ENCODE results near the gene ATP4B. TPM values are rescaled to one million over a fixed set of nuclear protein-coding genes. Genes with fewer than 3 reads are reported as not detected.

Gene ATP4B
- total RNA-seq, 4 donors from 2014 or later = not detected

DNA sequence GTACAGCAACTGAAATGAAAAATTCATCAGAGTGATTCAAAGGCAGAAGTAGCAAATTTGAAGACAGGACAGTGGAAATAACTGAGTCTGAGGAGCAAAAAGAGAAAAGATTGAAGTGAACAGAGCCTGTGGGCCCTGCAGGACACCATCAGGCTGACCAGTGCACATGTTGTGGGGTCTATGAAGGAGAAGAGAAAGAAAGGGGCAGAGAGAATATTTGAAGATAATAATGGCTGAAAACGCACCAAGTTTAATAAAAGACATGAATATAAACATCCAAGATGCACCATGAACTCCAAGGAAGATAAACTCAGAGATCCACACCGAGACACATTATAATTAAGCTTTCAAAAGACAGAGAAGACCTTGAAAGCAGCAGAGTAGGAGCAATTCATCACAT is 15.4 kb downstream of the ATP4B start:
- Histone ChIP-seq H3K36me3 (peaks cover 8 to 52% (median 14%) of the 10 kb centered on the region in 3 donors), H3K4me3 (no peak overlapping the region), H3K9me3 (peaks cover 0 to 4% (median 0%) of the 10 kb centered on the region in 3 donors), H3K4me1 (peaks cover 6 to 27% (median 8%) of the 10 kb centered on the region in 3 donors), H3K27me3 (no peaks in the 10 kb centered on the region), H3K27ac (no peak overlapping the region)
- no peak for DNase-seq
- intact Hi-C loops (cut with DNase I) = no loop called here
- TF ChIP-seq POLR2A (IDR thresholded peaks at IDR 0.05) = no peak
- TF ChIP-seq, protein P1, sequence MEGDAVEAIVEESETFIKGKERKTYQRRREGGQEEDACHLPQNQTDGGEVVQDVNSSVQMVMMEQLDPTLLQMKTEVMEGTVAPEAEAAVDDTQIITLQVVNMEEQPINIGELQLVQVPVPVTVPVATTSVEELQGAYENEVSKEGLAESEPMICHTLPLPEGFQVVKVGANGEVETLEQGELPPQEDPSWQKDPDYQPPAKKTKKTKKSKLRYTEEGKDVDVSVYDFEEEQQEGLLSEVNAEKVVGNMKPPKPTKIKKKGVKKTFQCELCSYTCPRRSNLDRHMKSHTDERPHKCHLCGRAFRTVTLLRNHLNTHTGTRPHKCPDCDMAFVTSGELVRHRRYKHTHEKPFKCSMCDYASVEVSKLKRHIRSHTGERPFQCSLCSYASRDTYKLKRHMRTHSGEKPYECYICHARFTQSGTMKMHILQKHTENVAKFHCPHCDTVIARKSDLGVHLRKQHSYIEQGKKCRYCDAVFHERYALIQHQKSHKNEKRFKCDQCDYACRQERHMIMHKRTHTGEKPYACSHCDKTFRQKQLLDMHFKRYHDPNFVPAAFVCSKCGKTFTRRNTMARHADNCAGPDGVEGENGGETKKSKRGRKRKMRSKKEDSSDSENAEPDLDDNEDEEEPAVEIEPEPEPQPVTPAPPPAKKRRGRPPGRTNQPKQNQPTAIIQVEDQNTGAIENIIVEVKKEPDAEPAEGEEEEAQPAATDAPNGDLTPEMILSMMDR (IDR thresholded peaks at IDR 0.05) = no peak
- 93 to 95% methylated on average over 2 of the region's 2 CpGs for WGBS, 2 donors

DNA sequence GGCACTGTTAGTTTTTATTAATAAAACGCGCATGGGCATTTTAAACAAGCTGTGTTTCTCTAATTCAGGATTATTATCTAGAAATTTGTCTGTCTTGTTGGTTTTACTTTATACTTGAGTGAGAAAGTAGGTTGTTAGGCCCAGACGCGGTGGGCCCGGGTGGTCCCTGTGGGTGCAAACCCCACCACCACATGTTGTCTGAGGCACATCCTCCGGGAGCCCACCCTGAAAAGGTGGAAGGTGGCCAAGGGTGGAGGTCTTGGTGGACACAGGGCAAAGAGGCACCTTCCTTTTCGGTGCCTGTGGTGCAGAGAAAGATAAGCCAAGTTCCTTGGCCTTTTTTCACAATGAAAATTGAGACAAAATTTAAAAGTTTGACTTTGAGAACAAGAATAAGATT is 16.6 kb downstream of the ATP4B start:
- Histone ChIP-seq H3K27me3 (no peaks in the 10 kb centered on the region), H3K27ac (no peak overlapping the region), H3K36me3 (peaks cover 15 to 64% (median 25%) of the 10 kb centered on the region in 3 donors), H3K4me1 (peaks cover 0 to 16% (median 0%) of the 10 kb centered on the region in 3 donors), H3K4me3 (no peak overlapping the region), H3K9me3 (peaks cover 0 to 4% (median 0%) of the 10 kb centered on the region in 3 donors)
- 85 to 96% methylated on average over 7 of the region's 7 CpGs for WGBS, 2 donors
- intact Hi-C loops (cut with DNase I) = no loop called here
- no peak for TF ChIP-seq POLR2A (IDR thresholded peaks at IDR 0.05)
- TF ChIP-seq, protein P1 (IDR thresholded peaks at IDR 0.05) = no peak
- no peak for DNase-seq

DNA sequence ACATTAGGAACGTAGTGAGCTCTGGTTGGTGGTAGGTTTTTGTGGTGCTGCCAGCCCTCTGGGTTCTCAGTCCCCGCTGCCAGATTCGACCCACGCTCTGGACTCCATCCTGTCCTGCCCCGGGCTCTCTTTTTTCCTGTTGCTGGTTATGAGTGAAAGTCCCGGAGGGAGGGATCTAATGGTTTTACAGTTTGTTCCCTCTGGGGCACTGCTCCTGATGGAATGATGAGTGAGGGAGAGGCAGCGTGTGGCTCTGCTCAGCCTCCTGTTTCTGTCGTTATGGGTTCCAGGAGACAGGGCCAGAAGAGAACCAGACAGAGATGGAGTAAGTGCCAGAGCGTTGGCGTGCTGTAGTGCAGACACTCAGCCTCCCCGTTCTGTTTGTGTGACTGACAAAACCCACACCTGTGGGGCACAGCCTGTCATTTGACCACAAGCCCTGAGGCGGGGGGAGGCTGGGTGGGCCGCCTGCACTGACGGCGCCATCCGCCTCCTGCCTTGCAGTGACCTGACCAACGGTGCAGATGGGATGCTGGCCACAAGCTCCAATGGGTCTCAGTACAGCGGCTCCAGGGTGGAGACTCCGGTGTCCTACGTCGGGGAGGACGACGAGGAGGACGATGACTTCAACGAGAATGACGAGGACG is 18.3 kb downstream of the ATP4B start:
- TF ChIP-seq POLR2A (IDR thresholded peaks at IDR 0.05) = no peak
- TF ChIP-seq, protein P1 (IDR thresholded peaks at IDR 0.05) = no peak
- Histone ChIP-seq H3K4me1 (no peaks in the 10 kb centered on the region), H3K27ac (no peak overlapping the region), H3K36me3 (peaks cover 30 to 81% (median 35%) of the 10 kb centered on the region in 3 donors), H3K9me3 (peaks cover 0 to 4% (median 0%) of the 10 kb centered on the region in 3 donors), H3K4me3 (no peak overlapping the region), H3K27me3 (no peaks in the 10 kb centered on the region)
- 92 to 97% methylated on average over 21 to 23 of the region's 27 CpGs for WGBS, 2 donors
- intact Hi-C loops (cut with DNase I) = no loop called here
- no peak for DNase-seq

DNA sequence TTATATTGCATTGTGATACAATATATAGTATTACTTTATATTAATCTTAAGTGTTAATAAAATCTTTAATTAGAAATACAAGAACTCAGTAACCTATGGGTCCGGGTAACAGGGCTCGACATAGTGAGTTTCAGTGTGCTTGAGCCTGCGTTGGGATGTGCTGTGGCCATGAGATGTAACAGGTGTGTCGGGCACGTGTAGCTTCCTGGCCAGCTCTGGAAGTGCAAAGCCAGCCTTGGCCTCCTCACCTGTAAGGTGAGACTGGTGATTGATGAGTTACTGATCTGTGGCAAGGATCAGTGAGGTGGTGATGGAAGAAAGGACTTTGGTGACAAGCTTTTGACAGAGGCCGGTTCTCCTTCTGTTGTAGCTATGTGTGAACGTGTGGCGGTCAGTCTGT is 19.2 kb downstream of the ATP4B start:
- WGBS, 2 donors = 83 to 89% methylated on average over 8 of the region's 8 CpGs
- H3K27ac ChIP-seq = no peak overlapping the region
- H3K4me3 ChIP-seq = no peak overlapping the region
- peaks cover 33 to 90% (median 37%) of the 10 kb centered on the region in 3 donors for H3K36me3 ChIP-seq
- DNase-seq = no peak
- peaks cover 0 to 4% (median 0%) of the 10 kb centered on the region in 3 donors for H3K9me3 ChIP-seq
- no peaks in the 10 kb centered on the region for H3K27me3 ChIP-seq
- intact Hi-C loops (cut with DNase I) = no loop called here
- H3K4me1 ChIP-seq = no peaks in the 10 kb centered on the region
- no peak for TF ChIP-seq POLR2A (IDR thresholded peaks at IDR 0.05)
- TF ChIP-seq, protein P1 (IDR thresholded peaks at IDR 0.05) = no peak

DNA sequence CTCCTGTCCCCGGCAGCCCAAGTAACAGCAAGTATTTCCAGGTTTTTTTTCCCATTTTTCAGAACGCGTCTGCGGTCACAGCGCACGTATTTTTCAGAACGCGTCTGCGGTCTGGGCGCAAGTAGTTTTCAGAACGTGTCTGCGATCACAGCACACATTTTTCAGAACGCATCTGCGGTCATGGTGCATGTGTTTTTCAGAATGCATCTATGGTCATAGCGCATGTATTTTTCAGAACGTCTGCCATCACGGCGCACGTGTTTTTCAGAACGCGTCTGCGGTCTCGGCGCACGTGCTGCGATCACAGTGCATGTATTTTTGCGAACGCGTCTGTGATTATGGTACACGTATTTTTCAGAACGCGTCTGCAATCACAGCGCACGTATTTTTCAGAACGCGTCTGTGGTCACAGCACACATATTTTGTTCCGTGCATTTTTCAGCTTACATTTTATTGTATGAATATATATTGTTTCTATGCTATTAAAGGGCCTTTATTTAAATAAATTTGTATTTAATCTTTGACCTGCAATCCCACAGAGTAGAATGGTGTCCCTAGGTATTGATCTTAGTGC is 19.7 kb downstream of the ATP4B start:
- H3K36me3 ChIP-seq = peaks cover 37 to 95% (median 41%) of the 10 kb centered on the region in 3 donors
- H3K9me3 ChIP-seq = peaks cover 0 to 4% (median 0%) of the 10 kb centered on the region in 3 donors
- H3K27me3 ChIP-seq = no peaks in the 10 kb centered on the region
- WGBS, 2 donors = 97% methylated on average over 37 of the region's 37 CpGs
- no peak overlapping the region for H3K27ac ChIP-seq
- no peak overlapping the region for H3K4me3 ChIP-seq
- DNase-seq = no peak
- TF ChIP-seq POLR2A (IDR thresholded peaks at IDR 0.05) = no peak
- TF ChIP-seq, protein P1 (IDR thresholded peaks at IDR 0.05) = no peak
- intact Hi-C loops (cut with DNase I) = no loop called here
- H3K4me1 ChIP-seq = no peaks in the 10 kb centered on the region
